Stimulated activated naive CD8-positive, alpha-beta T cell treated with anti-CD3 and anti-CD28 coated beads, Interleukin-15, Interleukin-2, amounts not matched to agents 100 U/mL and 50 U/mL, for 24 hours (primary cell): ENCODE data around the gene LVRN.
"Not testable (repeated sequence)": the region's sequence is repeated elsewhere in the genome, so short reads cannot be mapped to it uniquely, and the experiment has no call there.

Source experiments
- ATAC-seq: fragments of 150-1000 bp; cut with Tn5 transposase; one replicate; pipeline ENCODE4 v1.10.0; 2021
- DNase-seq: peaks from one replicate; pipeline ENCODE4 v3.0.0; 2021

Gene LVRN, protein sequence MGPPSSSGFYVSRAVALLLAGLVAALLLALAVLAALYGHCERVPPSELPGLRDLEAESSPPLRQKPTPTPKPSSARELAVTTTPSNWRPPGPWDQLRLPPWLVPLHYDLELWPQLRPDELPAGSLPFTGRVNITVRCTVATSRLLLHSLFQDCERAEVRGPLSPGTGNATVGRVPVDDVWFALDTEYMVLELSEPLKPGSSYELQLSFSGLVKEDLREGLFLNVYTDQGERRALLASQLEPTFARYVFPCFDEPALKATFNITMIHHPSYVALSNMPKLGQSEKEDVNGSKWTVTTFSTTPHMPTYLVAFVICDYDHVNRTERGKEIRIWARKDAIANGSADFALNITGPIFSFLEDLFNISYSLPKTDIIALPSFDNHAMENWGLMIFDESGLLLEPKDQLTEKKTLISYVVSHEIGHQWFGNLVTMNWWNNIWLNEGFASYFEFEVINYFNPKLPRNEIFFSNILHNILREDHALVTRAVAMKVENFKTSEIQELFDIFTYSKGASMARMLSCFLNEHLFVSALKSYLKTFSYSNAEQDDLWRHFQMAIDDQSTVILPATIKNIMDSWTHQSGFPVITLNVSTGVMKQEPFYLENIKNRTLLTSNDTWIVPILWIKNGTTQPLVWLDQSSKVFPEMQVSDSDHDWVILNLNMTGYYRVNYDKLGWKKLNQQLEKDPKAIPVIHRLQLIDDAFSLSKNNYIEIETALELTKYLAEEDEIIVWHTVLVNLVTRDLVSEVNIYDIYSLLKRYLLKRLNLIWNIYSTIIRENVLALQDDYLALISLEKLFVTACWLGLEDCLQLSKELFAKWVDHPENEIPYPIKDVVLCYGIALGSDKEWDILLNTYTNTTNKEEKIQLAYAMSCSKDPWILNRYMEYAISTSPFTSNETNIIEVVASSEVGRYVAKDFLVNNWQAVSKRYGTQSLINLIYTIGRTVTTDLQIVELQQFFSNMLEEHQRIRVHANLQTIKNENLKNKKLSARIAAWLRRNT

DNA sequence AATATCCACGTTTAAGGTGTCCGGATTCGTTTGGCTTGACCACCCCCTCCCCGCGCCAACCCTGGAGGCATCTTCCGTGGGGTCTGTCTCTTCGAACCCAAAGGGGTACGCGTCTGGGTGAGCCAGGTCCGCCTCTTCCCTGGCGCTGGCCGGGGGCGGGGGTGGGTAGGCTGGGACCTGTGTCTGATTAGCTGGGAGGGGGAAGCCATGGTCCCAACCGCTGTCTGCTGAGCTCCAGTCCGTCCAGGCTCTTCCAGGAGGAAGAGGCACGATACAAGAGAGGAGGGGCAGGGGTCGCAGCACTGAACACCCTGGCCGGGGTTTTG is at the start of gene LVRN:
Gene LVRN (plus strand): TSS at position 237 of the 326 bp plus-strand sequence. CDS start 143 bp downstream, outside the sequence.
- ATAC-seq = no peak
- no peak for DNase-seq

DNA sequence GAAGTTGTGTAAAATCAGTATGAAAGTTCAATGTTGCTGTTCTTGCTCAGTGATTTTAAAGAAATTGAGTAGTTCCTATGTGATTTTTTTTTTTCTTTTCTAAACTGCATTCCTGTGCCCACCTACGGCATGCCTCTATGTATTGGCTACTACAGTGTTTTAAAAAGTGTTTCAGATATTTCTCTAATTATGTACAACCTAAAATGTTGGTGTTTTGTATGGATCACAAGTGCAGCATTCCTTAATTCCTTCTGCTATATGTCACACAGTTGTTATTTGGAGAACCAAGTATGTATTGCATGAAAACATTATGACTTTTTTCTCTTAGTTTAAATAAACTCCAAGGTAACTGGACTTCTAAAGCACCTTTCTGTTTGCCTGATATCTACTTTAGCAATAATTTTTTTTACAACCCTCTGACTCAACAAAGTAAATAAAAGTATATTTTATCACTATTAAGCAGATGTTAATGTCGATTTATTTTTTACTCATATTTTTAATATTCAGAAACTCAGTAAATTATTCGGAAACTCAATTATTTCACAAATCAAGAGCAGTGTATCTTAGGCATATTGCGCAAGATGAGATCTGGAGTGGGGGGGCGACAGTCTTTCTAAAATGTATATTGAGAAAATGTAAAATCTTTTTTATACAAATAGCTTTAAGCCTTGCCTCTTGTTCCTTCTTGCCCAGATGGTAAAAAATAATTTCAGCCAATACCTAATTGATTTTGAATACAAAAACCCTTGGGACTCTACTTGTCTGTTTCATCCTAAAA is 48.5 kb upstream of the LVRN start:
- not testable (repeated sequence) for DNase-seq, ATAC-seq

DNA sequence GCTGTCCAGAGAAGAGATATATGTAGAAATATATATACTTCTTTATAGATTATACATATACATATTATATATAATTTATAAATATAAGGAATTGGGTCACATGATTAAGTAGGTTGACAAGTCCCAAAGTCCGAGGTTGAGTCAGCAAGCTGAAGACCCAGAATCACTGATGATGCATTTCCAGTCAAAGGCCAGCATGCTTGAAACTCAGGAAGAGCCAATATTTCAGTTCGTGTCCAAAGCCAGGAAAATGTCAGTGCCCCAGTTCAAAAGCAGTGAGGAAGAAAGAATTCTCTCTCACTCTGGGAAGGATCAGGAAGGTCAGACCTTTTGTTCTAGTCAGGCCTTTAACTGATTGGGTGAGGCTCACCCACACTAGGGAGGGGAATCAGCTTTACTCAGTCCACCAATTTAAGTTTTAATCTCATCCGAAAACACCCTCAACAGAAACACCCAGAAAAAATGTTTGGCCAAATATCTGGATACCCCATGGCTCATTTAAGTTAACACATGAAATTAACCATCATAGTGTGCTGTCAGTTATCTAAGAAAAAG is 42.0 kb upstream of the LVRN start:
- ATAC-seq (no peak), DNase-seq (no peak)

DNA sequence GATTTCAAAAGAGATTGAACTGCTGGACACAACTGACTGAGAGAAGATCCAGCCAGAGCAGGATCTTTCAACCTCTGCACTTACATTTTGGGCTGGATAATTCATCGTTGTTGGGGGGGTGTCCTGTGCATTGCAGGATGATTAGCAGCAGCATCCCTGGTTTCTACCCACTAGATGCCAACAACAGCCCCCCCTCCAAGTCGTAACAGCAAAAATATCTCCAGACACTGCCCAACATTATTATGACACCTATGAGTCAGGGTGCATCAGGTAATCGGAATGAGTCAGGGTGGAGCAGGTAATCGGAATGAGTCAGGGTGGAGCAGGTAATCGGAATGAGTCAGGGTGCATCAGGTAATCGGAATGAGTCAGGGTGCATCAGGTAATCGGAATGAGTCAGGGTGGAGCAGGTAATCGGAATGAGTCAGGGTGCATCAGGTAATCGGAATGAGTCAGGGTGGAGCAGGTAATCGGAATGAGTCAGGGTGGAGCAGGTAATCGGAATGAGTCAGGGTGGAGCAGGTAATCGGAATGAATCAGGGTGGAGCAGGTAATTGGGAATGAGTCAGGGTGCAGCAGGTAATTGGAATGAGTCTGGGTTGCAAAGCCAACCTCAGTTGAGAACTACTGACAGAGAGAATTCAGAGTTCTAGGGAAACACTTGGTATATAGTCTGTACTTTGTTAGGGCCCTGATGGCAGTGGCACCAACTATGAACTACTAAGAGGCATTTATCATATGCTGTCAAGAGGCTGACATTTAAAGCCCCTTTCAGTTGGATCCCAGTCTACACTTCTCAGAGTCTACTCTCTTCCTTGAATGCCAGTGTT is 33.5 kb upstream of the LVRN start:
- DNase-seq, ATAC-seq: not testable (repeated sequence)

DNA sequence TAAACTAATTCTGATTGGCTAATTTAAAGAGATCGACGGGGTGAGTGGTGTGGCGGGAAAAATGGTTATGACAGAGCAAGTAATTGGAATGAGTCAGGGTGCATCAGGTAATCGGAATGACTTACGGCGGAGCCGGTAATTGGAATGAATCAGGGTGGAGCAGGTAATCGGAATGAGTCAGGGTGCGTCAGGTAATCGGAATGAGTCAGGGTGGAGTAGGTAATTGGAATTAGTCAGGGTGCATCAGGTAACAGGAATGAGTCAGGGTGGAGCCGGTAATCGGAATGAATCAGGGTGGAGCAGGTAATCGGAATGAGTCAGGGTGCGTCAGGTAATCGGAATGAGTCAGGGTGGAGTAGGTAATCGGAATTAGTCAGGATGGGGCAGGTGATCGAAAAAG is 32.1 kb upstream of the LVRN start:
- not testable (repeated sequence) for DNase-seq, ATAC-seq

DNA sequence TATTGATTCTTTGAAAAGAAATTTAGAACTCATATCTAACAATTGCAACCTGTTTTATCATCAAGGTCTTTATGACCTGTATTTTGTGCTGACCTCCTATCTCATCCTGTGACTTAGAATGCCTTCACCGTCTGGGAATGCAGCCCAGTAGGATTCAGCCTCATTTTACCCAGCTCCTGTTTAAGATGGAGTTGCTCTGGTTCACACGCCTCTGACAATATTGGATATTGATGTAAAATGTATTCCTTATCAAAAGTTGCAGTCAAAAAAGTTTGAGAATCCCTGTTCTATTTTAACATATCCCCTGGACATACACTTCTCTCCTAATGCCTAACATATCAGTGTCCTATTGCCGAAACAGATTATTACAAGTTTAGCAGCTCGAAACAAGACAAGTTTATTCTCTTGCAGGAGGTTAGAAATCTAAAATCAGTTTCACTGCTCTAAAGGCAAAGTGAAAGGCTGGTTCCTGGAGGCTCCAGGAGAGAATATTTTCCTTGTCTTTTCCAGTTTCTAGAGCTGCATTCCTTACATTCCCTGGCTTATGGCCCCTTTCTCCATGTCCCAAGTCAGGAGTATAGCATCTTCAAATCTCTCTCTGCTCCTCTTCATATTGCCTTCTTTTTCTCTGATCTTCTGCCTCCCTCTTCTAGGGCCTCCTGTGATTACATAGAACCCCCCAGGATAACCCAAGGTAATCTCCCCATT is 31.5 kb upstream of the LVRN start:
- ATAC-seq (no peak), DNase-seq (no peak)

DNA sequence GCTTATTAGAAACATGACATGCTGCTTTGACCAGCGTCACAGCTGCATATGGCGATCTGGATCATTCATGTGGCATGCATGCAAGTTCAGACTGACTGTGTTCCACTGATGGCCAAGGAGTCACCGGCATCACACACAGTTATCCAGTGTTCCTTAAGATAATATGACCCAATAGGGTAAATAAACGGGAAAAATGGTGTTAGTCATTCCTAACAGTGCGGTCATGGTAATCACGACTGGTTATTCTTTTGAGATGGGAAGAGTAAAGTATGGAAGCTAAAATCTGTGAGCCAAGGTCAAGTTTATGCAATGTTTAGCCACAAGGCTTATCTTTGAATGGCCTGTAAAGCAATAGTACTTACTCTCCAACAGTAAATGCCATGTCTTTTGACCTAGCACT is 29.3 kb upstream of the LVRN start:
- no peak for DNase-seq
- no peak for ATAC-seq

DNA sequence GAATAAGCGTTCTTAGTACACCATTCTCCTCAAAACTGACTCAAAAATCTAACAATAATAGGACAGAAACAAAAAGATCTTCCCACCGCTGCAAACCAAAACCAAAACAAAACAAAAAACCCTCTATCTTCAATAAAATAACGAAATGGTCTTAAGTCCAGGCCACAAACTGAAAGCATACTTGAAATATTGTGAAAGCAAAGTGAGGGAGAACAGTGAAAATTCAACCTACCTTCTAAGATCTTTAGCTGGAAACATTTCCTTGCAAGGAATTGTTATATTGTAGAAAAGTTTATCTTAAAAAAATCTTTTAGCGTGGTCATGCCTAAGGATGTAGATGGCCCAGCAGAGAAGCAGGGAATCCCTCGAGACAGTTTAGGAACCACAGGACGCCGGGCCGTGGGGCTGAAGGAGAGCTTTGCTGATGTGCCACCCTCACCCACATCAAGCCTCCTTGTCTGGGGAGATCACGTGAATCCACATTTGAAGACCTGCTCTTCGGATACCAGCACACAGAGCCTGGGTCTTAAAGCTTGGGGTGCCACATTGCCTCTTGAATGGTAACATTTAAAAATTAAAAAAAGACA is 27.8 kb upstream of the LVRN start:
- DNase-seq = no peak
- ATAC-seq = no peak

DNA sequence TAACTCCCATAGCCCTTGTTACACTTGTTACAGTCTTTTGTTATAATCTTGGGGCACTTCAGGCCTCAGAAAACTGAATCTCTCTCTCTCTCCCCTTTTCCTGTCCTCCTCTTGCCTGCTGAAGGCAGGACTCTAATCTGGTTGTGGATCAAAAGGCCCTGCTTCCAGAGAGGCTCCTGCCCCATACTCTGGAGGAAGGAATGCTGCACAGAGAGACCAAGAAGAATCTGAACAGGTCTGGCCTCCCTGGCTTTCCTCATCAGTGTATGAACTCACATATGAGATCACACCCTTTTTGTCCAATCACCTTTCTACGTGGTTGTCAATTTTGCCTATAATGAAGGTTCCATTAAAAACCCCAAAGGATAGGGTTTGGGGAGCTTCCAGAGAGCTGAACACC is 26.2 kb upstream of the LVRN start:
- DNase-seq (no peak), ATAC-seq (no peak)

DNA sequence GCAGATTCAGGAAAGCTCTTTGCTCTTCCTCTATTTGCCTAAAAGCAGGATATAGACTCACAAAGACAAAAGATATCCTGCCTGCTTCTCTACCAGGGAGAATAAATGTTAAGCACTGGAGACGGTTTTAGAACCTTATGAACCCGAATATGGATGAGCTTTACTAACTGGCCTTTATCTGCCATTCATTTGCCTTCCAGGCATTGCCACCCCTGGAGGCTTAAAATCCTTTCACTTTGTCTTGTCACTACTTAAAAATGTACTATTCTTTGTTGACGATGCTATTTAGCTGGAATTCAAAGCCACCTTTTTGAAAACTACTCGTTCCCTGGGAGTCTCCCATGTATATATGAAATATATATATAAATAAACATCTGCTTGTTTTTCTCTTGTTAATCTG is 23.2 kb upstream of the LVRN start:
- DNase-seq (no peak), ATAC-seq (no peak)

DNA sequence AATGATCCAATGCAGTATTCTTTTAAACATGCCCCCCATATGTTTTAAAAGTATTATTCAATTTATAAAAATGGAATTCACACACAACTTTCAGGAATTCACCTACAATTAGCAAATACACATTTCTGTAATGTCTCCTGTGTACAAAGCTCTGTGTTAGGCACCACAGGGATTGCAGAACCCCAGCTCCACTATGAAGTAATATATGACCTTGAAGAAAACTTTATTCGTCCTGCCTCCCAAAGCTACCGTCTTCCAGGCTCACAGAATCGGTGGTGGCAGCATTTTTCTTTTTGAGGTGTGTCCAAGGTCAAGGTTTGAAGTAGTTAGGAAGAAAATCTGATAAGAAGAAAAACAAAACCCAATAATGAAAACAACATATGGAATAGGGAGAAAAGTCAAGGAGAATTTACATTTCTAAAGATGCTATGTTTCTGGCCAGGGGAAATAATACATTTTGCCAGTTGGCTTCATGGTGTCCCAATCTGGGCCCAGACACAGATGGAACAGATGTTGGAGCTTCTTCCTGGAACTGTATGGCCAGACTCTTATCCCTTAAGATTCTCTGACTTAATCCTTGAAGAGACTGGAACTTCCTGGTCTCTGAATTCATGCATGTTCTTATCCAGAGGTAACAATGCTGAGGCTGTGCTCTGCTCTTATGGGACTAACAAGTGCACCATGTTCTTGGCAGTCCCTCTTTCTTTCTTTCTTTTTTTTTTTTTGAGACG is 22.0 kb upstream of the LVRN start:
- no peak for ATAC-seq
- no peak for DNase-seq

DNA sequence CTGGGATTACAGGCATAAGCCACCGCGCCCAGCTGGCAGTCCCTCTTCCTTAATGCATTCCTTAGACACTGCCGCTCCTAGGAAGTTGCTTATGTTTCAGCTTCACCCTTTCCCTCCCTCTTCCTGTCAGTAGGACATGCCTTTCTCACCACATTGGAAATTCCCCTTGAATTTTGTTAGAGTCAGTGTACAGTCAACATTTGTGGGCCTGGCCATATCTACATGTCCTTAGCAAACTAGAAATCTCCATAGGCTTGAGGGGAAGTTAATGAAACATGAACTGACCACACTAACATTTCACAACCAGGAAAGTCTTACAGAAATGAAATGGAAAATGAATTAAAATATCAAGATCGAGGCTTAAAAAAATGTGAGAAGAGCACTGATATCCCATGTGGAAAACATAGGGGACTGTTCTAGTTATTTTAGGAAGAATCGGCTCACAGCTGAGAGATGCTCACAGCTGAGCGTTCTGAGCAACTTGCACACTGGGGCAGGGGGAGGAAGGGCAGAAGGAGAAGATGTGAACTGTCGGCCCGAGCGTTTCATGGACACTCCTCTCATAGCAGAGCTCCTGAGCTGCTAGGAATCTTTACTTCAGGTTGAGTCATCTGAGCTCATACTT is 21.1 kb upstream of the LVRN start:
- DNase-seq = no peak
- no peak for ATAC-seq

DNA sequence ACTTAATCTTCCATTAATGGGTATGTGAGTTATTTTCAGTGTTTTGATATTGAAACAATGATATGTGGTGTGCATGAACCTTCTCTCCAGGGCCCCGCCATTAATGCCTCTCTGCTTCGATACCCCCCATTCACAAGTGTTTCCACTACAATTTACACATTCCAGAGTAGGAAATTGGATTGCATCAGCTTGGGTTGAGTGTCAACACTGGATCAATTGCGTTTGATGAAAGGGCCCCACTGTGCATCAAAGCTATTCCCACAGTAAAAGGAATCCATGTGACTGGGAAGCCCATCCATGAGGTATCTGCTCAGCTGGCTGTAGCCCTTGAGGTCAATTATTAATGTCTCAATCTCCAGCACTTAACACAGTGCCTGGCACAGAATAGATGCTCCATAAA is 17.8 kb upstream of the LVRN start:
- ATAC-seq (no peak), DNase-seq (no peak)

DNA sequence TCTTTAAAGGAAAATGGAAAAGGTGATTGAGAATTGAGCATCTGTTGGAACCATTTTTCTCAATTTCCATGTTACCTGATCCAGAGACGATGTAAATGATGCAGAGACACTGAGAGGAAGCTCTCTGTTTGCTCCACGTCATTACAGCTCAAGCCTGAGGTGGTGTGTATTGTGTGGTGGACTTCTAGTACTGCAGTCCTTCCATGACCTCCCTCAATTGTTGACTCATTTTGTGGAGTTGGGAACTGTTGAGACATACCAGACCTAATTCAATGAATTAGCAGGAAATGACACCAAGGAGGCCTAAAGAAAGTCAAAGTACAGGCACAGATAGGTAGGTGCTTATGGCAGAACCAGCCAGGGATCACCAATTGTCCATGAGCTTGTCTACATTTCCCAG is 15.6 kb upstream of the LVRN start:
- DNase-seq = no peak
- ATAC-seq = no peak

DNA sequence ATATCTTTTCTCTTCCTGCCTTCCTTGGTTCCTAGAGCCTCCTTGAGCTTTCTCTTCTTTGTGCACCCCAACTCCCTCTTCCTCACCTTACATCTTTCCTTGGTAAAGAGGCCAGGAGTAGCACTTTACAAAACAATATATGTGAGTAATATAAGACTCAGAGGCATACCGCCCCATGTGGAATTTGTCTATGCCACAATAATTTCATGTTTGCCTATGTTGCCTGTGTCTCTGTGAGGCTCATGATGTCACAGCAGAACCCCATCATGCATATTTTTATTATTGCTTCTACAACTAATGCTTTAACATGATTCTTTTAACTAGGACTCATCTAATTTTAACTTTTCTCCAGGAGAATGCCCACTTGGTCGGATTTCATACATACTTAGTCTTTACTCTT is 15.0 kb upstream of the LVRN start:
- ATAC-seq (no peak), DNase-seq (no peak)

DNA sequence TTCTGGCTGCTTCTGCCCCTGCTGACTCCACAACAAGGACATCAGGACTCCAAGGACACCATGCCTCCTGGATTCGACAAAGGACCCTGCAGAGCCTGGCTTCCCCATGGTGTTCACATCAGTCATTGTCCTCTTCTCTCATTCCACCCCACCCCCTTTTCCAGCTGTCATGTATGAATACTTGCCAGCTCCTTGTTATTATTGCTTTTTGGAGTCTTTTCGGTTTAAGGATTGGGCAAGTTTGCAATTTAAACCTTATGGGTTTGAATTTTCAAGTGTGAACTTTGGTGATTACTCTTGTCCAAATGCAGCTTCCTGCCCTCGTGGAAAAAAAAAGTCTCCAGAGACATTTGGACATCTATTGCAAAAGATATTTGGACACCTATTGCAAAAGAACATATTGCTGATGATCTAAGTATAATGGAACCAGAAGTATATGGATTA is 14.2 kb upstream of the LVRN start:
- no peak for ATAC-seq
- DNase-seq = no peak

DNA sequence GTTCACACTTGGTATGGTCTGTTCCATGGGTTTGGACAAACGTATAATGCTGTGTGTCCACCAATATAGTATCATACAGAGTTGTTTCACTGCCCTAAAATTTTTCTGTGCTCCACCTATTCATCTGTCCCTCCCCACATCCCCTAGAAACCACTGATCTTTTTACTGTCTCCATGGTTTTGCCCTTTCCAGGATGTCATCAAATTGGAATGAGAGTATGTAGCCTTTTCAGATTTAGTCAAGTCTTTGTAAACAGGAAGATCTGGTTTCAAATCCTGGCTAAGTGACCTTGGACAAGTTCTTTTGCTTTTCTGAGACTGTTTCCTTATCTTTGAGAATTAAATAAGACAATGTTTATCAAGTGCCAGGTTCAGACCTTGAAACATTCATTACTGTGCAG is 13.2 kb upstream of the LVRN start:
- no peak for DNase-seq

DNA sequence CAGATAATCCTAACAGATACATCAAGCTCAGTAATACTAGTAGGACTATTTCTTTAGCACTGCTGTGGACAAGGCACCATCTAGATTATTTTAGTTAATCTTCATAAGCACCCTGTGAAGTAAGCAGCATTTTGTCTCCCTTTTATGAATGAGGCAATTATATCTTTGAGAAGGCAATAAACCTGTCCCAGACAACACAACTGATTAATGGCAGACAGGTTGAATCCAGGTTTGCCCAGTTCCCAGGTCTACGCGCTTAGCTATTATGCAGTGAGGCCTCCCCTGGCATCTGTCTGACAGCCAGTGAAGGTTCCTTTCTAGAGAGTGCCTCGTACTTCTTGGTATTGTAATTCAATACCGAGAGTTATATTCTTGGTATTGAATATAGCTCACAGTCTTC is 9.7 kb upstream of the LVRN start:
- ATAC-seq = no peak
- no peak for DNase-seq

More for the DNA sequence above, 13.2 kb upstream of the LVRN start:
- ATAC-seq = no peak

DNA sequence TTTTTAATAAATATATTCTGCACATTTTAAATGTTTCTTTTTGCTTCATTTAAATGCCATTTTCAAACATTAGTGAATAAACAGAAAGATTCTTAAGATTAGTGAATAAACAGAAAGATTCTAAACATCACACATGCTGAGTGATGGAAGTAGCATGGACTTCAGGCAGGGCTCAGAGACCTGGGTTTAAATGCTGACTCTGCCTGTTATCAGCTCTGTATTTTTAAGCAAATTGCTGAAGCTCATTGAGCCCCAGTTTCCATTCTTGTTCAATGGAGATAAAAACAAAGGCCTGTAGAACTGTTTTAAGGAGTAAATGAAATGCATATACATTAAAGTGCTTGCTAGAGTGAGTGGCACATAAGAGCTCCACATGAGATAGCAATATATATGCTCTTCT is 8.1 kb upstream of the LVRN start:
- DNase-seq = no peak
- ATAC-seq = no peak
